Measurements from ENCODE around the gene USO1.

DNA sequence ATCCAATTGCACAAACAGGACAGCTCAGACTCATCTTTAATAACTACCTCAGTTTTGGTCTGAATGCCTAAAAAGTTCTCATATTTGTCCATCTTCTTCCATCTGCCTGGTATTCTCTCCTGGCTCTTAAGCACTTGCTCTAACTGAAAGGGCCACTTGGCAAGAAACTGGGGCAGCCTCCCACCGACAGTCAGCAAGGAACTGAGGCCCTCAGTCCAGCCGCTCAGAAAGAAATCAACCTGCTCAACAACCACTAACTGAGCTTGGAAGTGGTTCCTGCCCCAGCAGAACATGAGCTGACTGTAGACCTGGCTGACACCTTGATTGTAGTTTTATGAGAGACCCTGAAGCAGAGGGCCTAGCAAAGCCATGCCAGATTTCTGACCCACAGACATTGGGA, 93.5 kb downstream of the USO1 start:
- TF ChIP-seq POLR2A (IDR thresholded peaks at IDR 0.05) = no peak
- TF ChIP-seq, protein P1, sequence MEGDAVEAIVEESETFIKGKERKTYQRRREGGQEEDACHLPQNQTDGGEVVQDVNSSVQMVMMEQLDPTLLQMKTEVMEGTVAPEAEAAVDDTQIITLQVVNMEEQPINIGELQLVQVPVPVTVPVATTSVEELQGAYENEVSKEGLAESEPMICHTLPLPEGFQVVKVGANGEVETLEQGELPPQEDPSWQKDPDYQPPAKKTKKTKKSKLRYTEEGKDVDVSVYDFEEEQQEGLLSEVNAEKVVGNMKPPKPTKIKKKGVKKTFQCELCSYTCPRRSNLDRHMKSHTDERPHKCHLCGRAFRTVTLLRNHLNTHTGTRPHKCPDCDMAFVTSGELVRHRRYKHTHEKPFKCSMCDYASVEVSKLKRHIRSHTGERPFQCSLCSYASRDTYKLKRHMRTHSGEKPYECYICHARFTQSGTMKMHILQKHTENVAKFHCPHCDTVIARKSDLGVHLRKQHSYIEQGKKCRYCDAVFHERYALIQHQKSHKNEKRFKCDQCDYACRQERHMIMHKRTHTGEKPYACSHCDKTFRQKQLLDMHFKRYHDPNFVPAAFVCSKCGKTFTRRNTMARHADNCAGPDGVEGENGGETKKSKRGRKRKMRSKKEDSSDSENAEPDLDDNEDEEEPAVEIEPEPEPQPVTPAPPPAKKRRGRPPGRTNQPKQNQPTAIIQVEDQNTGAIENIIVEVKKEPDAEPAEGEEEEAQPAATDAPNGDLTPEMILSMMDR (IDR thresholded peaks at IDR 0.05) = no peak
